Stomach smooth muscle (tissue), 2 donors: ENCODE data around the gene GFI1.

Experiments used
- H3K27ac ChIP-seq: one replicate; pipeline ENCODE4 v1.7.0; 2013; ENCODE audit warnings: mild to moderate bottlenecking, low read length, inconsistent platforms
- H3K27me3 ChIP-seq, 2 donors: one replicate each; pipeline ENCODE4 v1.7.0; 2013; ENCODE audit warnings: low read length in 2 of 2; ENCODE audit not compliant: insufficient read depth in 2 of 2, control insufficient read depth in 1 of 2
- H3K36me3 ChIP-seq, 2 donors: one replicate each; pipeline ENCODE4 v1.7.0; 2013; ENCODE audit warnings: low read length in 2 of 2; ENCODE audit not compliant: control insufficient read depth in 2 of 2, insufficient read depth in 2 of 2
- H3K4me1 ChIP-seq: one replicate; pipeline ENCODE4 v1.7.0; 2013; ENCODE audit warnings: low read length; ENCODE audit not compliant: control insufficient read depth, insufficient read depth
- H3K4me3 ChIP-seq, 2 donors: one replicate each; pipeline ENCODE4 v1.7.0; 2013; ENCODE audit warnings: low read length in 2 of 2
- H3K9ac ChIP-seq, 2 donors: one replicate each; pipeline ENCODE4 v1.7.0; 2013; ENCODE audit warnings: low read length in 2 of 2, mild to moderate bottlenecking in 1 of 2
- H3K9me3 ChIP-seq, 2 donors: one replicate each; pipeline ENCODE4 v1.7.0; 2013; ENCODE audit warnings: low read length in 2 of 2; ENCODE audit not compliant: control insufficient read depth in 2 of 2
- donor health status: healthy.
- donor health status: Pancreatic carcinoma.

GFI1 gene

DNA sequence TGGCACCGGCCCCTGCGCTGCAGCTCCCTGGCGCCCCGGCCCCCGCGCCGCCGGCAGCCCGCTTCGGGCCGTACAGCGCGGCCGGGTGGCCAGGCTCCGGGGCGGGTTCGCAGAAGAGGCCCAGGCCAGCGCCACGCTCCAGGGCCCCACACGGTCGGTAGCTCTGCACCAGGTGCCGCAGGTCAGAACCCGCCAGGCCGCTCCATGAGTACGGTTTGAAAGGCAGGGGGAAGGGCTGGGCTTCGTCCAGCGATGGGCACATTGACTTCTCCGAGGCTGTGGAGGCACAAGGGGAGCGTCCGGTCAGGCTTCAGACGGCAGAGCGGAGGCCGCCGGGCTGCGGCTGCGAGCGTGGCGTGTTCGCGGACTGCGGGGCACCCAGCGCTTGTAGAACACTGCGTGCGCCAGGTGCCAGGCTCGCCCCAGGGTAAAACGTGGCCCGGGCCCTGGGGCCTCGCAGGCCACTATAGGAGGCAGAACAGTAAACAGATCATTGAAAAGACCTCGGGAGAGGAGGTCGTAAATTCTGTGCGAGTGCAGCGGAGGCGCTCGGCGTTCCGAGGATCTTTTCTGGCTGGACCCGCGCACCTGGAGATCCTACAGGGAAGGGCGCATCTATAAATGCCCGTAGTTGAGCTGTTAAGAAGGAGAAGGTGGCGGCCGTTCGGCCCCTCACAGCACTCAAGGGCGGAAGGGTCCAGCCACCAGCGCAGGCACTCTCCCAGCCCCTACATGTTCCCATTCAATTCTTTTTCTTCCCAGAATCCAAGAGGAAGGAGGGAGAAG, 5.7 kb downstream of the GFI1 start:
- no peak overlapping the region for H3K9ac ChIP-seq
- H3K27ac ChIP-seq = no peak overlapping the region
- H3K9me3 ChIP-seq = no peaks in the 10 kb centered on the region
- H3K36me3 ChIP-seq = no peaks in the 10 kb centered on the region
- H3K27me3 ChIP-seq = peaks cover 63 to 68% of the 10 kb centered on the region in 2 donors
- peak overlapping the region in 1 of 2 donors; percentile 70 for H3K4me3 ChIP-seq
- peaks cover 49% of the 10 kb centered on the region for H3K4me1 ChIP-seq

- peaks cover 61% of the 10 kb centered on the region in 2 donors for H3K27me3 ChIP-seq
- H3K9me3 ChIP-seq = no peaks in the 10 kb centered on the region
- no peak overlapping the region for H3K4me3 ChIP-seq
- H3K36me3 ChIP-seq = no peaks in the 10 kb centered on the region
- H3K4me1 ChIP-seq = peaks cover 42% of the 10 kb centered on the region
- no peak overlapping the region for H3K27ac ChIP-seq
- H3K9ac ChIP-seq = no peak overlapping the region
Measured at GRCh38 chr1:92480200-92480812, 6.4 kb downstream of the GFI1 start.

DNA sequence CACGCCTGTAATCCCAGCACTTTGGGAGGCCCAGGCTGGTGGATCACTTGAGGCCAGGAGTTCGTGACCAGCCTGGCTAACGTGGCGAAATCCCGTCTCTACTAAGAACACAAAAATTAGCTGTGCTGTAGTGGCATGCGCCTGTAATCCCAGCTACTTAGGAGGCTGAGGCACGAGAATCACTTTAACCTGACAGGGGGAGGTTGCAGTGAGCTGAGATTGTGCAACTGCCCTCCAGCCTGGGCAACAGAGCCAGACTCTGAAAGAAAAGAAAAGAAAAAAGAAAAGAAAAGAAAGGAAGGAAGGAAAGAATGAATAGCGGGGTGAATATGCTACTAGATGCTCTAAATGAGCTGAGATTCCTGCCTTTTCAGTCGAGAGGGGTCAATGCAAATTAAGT, 7.1 kb downstream of the GFI1 start:
- Histone ChIP-seq H3K9ac (no peak overlapping the region), H3K4me3 (no peak overlapping the region), H3K27me3 (peaks cover 54 to 56% of the 10 kb centered on the region in 2 donors), H3K27ac (no peak overlapping the region), H3K4me1 (peaks cover 34% of the 10 kb centered on the region), H3K9me3 (no peaks in the 10 kb centered on the region), H3K36me3 (no peaks in the 10 kb centered on the region)

- peaks cover 42 to 44% of the 10 kb centered on the region in 2 donors for H3K27me3 ChIP-seq
- no peaks in the 10 kb centered on the region for H3K36me3 ChIP-seq
- no peak overlapping the region for H3K27ac ChIP-seq
- no peaks in the 10 kb centered on the region for H3K9me3 ChIP-seq
- no peak overlapping the region for H3K9ac ChIP-seq
- peaks cover 22% of the 10 kb centered on the region for H3K4me1 ChIP-seq
- H3K4me3 ChIP-seq = no peak overlapping the region
Measured at GRCh38 chr1:92478393-92478792, 8.3 kb downstream of the GFI1 start.

GRCh38 chr1:92476071-92476631, 10.6 kb downstream of the GFI1 start:
- Histone ChIP-seq H3K4me3 (no peak overlapping the region), H3K4me1 (peaks cover 4% of the 10 kb centered on the region), H3K36me3 (no peaks in the 10 kb centered on the region), H3K27me3 (peaks cover 19 to 22% of the 10 kb centered on the region in 2 donors), H3K9ac (no peak overlapping the region), H3K27ac (no peak overlapping the region), H3K9me3 (no peaks in the 10 kb centered on the region)

DNA sequence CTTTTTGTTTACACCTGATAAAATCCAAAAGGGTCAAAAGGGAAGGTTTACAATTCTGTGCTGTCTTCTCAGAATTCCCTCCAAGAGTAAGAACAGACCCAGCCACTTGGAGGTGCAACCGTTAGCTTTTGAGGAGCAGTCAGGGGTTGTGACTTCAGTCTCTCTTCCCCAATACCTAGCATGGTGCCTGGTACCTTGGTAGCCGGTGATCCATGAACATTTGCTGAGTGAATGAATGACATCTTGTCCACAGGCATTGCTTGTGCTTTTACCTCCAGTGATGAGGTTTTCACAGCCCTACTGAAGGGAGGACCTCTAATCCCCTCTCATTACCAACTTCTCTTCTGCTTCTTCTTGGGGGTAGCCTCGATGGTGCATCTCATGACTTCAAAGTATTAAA, 11.7 kb downstream of the GFI1 start:
- Histone ChIP-seq H3K9me3 (no peaks in the 10 kb centered on the region), H3K4me1 (no peaks in the 10 kb centered on the region), H3K36me3 (no peaks in the 10 kb centered on the region), H3K4me3 (no peak overlapping the region), H3K27me3 (peaks cover 8 to 15% of the 10 kb centered on the region in 2 donors), H3K27ac (no peak overlapping the region), H3K9ac (no peak overlapping the region)

- no peak overlapping the region for H3K27ac ChIP-seq
- no peaks in the 10 kb centered on the region for H3K9me3 ChIP-seq
- no peak overlapping the region for H3K9ac ChIP-seq
- H3K27me3 ChIP-seq = peaks cover 0 to 10% of the 10 kb centered on the region in 2 donors
- H3K36me3 ChIP-seq = no peaks in the 10 kb centered on the region
- no peak overlapping the region for H3K4me3 ChIP-seq
- no peaks in the 10 kb centered on the region for H3K4me1 ChIP-seq
Measured at GRCh38 chr1:92473781-92474495, 12.8 kb downstream of the GFI1 start.

DNA sequence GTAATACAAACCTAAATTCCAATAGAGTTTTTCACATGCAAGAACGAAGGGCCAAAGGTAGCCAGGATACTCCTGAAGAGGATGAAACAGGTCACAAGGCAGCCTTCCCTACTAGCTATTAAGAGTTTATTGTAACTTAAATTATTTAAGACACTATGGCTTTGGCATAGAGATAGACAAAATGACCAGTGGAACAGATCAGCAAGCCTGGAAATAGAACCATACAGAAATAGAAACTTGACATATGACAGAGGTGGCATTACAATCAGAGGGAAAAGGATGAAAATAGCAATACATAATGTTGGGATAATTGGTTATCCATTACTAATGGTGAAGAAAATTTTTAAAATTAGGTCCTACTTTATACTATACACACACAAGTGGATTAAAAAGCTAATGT, 16.5 kb downstream of the GFI1 start:
- no peak overlapping the region for H3K9ac ChIP-seq
- no peak overlapping the region for H3K27ac ChIP-seq
- no peaks in the 10 kb centered on the region for H3K4me1 ChIP-seq
- no peak overlapping the region for H3K4me3 ChIP-seq
- no peaks in the 10 kb centered on the region for H3K36me3 ChIP-seq
- no peaks in the 10 kb centered on the region for H3K9me3 ChIP-seq
- peaks cover 0 to 2% of the 10 kb centered on the region in 2 donors for H3K27me3 ChIP-seq

DNA sequence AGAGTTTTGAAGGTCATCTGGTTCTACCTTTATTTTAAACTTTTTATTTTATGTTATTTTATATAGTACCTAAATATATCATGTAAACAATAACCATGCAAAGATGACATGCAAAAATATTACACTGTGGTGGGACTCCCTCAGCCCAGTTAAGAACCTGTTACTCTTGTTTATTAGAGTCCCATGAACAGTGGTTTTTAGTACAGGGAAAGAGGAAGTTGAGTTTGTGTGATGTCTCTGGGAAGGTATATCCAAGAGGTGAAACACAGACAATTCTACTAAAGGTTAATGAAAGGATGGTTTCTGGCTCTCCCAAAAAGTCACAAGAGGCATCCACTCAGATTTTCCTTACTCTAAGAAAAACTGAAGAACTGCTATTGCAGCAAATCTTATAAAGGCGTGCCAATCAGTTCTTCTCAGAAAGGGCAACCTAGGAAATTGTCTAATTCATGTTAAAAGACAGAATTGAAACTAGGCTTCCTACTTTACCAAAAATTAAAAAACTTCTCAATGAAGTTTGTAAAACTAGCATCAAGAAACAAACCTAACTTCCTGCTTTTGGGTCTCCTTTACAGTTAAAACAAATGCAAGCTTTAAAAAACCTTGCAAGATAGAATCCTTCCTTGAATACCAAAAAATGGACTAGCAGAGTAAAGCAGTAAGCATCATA, 19.9 kb downstream of the GFI1 start:
- H3K4me1 ChIP-seq = no peaks in the 10 kb centered on the region
- no peak overlapping the region for H3K9ac ChIP-seq
- H3K27ac ChIP-seq = no peak overlapping the region
- H3K4me3 ChIP-seq = no peak overlapping the region
- H3K27me3 ChIP-seq = no peaks in the 10 kb centered on the region
- H3K36me3 ChIP-seq = no peaks in the 10 kb centered on the region
- H3K9me3 ChIP-seq = no peaks in the 10 kb centered on the region

DNA sequence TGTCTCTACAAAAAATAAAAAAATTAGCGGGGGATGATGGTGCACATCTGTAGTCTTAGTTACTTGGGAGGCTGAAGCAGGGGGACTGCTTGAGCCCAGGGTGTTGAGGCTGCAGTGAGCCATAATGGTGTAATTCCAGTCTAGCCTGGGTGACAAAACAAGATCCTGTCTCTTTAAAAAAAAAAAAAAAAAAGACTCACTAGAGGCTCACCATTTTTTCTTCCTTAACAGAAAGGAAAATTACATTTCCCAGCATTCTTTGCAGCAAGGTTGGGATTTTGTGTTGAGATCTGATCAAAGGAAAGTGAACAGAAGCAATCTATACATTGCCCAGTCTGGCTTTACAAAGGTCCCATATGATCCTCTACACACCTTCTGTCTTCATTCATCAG, 21.5 kb downstream of the GFI1 start:
- Histone ChIP-seq H3K4me3 (no peak overlapping the region), H3K27ac (no peak overlapping the region), H3K9me3 (no peaks in the 10 kb centered on the region), H3K4me1 (no peaks in the 10 kb centered on the region), H3K27me3 (no peaks in the 10 kb centered on the region), H3K36me3 (no peaks in the 10 kb centered on the region), H3K9ac (no peak overlapping the region)
